HL-60 (cell line): Measurements from ENCODE around the gene AGRN.

ENCODE experiments used
- CTCF ChIP-seq: IDR thresholded peaks from one replicate; pipeline ENCODE4 v1.5.1; 2011; ENCODE audit warnings: low read length, control low read depth, inconsistent platforms; ENCODE audit not compliant: insufficient read depth
- GABPA ChIP-seq: IDR thresholded peaks from 2 replicates; pipeline ENCODE4 v1.6.1; 2012; ENCODE audit warnings: low read depth
- POLR2AphosphoS5 ChIP-seq: IDR thresholded peaks from 2 replicates; pipeline ENCODE4 v1.6.1; 2012; ENCODE audit warnings: low read depth
- REST ChIP-seq: IDR thresholded peaks from 2 replicates; pipeline ENCODE4 v1.6.1; 2012; ENCODE audit warnings: low read depth; ENCODE audit not compliant: insufficient replicate concordance
- SPI1 ChIP-seq: IDR thresholded peaks from 2 replicates; pipeline ENCODE4 v1.6.1; 2012; ENCODE audit warnings: low read depth, mild to moderate bottlenecking, borderline replicate concordance

DNA sequence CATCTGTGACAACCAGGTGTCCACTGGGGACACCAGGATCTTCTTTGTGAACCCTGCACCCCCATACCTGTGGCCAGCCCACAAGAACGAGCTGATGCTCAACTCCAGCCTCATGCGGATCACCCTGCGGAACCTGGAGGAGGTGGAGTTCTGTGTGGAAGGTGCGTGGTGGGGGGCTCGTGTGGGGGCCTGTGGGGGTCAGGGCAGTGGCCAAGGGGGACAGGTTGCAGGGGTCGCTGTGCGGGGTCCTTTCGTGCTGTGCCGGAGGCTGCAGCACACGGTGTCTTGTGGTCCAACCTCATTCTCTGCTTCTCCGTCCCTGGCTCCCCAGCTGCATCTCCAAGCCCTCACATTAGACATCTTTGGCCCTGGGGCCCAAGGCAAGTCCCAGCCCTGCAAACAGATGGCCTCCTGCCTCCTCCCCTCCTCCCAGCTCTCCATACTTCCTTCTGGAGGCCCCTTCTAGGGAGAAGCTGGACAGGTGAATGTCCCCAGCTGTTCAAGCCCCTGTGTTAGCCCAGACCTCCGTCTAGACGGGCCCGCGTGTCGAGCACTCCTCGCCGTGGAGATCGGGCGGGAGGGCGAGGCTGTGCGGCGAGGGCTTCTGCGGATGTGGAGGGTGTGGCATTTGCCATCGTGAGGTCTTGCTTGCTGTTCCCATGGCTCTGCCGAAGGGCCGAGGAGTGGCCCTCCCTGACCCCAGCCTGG, 2.5 kb downstream of the AGRN start:
- TF ChIP-seq CTCF (no peak), REST (no peak), POLR2AphosphoS5 (no peak), GABPA (no peak), SPI1 (no peak)
